ENCODE data around the gene HS1BP3. TPM values are rescaled to one million over a fixed set of nuclear protein-coding genes. Genes with fewer than 3 reads are reported as not detected.

Gene HS1BP3
- total RNA-seq, 2 experiments from 2014 or later = 10.1 to 10.4 TPM

- H3K9me3 Mint-ChIP-seq = peaks cover 6% of the 10 kb centered on the region
- H3K36me3 Mint-ChIP-seq = peaks cover 9% of the 10 kb centered on the region
- no peaks in the 10 kb centered on the region for H3K4me1 Mint-ChIP-seq (ENCODE audit: low read depth)
- POLR2A ChIA-PET = no interaction called here
- H3K27me3 Mint-ChIP-seq = no peaks in the 10 kb centered on the region
- H3K4me3 Mint-ChIP-seq = no peak overlapping the region
- CTCF ChIA-PET = interaction anchor here (0.6 to 1.0 kb wide), 3 partner anchors 38 to 195 kb away, joined by 3 to 7 read pairs (median 5); no protein-coding TSS in a partner anchor
- DNase-seq = no peak
- H3K27ac Mint-ChIP-seq = no peak overlapping the region
- intact Hi-C loops (cut with micrococcal nuclease) = no loop called here
These were observed 44.7 kb downstream of the HS1BP3 start for GRCh38 chr2:20606198-20606597.

GRCh38 chr2:20604951-20605381, 45.9 kb downstream of the HS1BP3 start:
- POLR2A ChIA-PET = no interaction called here
- CTCF ChIA-PET = no interaction called here
- Mint-ChIP-seq H3K27ac (no peak overlapping the region), H3K4me3 (no peak overlapping the region), H3K9me3 (peaks cover 6% of the 10 kb centered on the region), H3K36me3 (peaks cover 9% of the 10 kb centered on the region), H3K27me3 (no peaks in the 10 kb centered on the region), H3K4me1 (ENCODE audit: low read depth) (no peaks in the 10 kb centered on the region)
- intact Hi-C loops (cut with micrococcal nuclease) = no loop called here
- DNase-seq = no peak

GRCh38 chr2:20604401-20604911, 46.4 kb downstream of the HS1BP3 start:
- H3K27ac Mint-ChIP-seq = no peak overlapping the region
- peaks cover 9% of the 10 kb centered on the region for H3K36me3 Mint-ChIP-seq
- H3K27me3 Mint-ChIP-seq = no peaks in the 10 kb centered on the region
- intact Hi-C loops (cut with micrococcal nuclease) = no loop called here
- POLR2A ChIA-PET = no interaction called here
- no peaks in the 10 kb centered on the region for H3K4me1 Mint-ChIP-seq (ENCODE audit: low read depth)
- H3K9me3 Mint-ChIP-seq = peaks cover 6% of the 10 kb centered on the region
- DNase-seq = no peak
- no peak overlapping the region for H3K4me3 Mint-ChIP-seq
- CTCF ChIA-PET = no interaction called here

GRCh38 chr2:20603791-20604190, 47.1 kb downstream of the HS1BP3 start:
- CTCF ChIA-PET = no interaction called here
- DNase-seq = no peak
- POLR2A ChIA-PET = no interaction called here
- Mint-ChIP-seq H3K4me3 (no peak overlapping the region), H3K27me3 (no peaks in the 10 kb centered on the region), H3K27ac (no peak overlapping the region), H3K36me3 (peaks cover 6% of the 10 kb centered on the region), H3K9me3 (peaks cover 6% of the 10 kb centered on the region), H3K4me1 (ENCODE audit: low read depth) (no peaks in the 10 kb centered on the region)
- intact Hi-C loops (cut with micrococcal nuclease) = no loop called here

GRCh38 chr2:20602803-20603202, 48.1 kb downstream of the HS1BP3 start:
- Mint-ChIP-seq H3K4me1 (ENCODE audit: low read depth) (no peaks in the 10 kb centered on the region), H3K27me3 (no peaks in the 10 kb centered on the region), H3K27ac (no peak overlapping the region), H3K9me3 (peaks cover 3% of the 10 kb centered on the region), H3K36me3 (peaks cover 3% of the 10 kb centered on the region), H3K4me3 (no peak overlapping the region)
- POLR2A ChIA-PET = no interaction called here
- DNase-seq = no peak
- intact Hi-C loops (cut with micrococcal nuclease) = no loop called here
- CTCF ChIA-PET = interaction anchor here (0.9 kb wide), 1 partner anchor 28 kb away, joined by 3 read pairs; no protein-coding TSS in a partner anchor

- ChIA-PET CTCF (no interaction called here), POLR2A (no interaction called here)
- no peak overlapping the region for H3K27ac Mint-ChIP-seq
- DNase-seq = no peak
- no peaks in the 10 kb centered on the region for H3K27me3 Mint-ChIP-seq
- intact Hi-C loops (cut with micrococcal nuclease) = no loop called here
- no peaks in the 10 kb centered on the region for H3K36me3 Mint-ChIP-seq
- no peak overlapping the region for H3K4me3 Mint-ChIP-seq
- H3K4me1 Mint-ChIP-seq (ENCODE audit: low read depth) = peaks cover under 1% of the 10 kb centered on the region
- H3K9me3 Mint-ChIP-seq = no peaks in the 10 kb centered on the region
These were observed 50.1 kb downstream of the HS1BP3 start for GRCh38 chr2:20600756-20601325.

DNA sequence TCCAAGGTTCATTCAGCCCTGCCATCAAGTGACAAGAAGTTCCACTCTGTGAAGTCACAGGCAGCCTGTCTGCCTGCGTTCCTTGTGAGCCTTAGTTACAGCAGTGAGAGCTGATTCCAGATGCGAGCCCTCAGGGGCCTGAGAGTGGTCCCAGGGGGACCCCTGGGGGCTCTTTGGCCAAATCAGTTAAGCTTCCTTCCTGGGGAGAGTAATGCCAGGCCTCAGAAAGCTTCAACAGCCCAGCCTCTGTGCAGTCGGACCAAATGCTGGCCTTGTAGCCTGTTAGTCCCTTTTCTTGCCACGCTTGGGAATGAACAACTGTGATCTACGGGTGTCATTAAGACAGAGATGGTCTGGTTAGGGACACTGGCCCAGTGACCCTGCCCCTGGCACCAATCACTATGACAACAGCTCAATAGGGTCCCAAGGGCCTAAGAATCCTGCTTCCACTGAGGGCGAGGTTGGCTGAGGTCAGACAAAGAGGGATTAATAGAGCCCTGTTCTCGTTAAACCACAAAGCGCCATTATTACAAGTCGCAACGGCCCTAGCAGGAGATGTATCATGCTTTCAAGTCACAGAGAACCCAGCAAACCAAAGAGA, 50.9 kb downstream of the HS1BP3 start:
- Mint-ChIP-seq H3K9me3 (no peaks in the 10 kb centered on the region), H3K4me3 (no peak overlapping the region), H3K27me3 (no peaks in the 10 kb centered on the region), H3K27ac (no peak overlapping the region), H3K36me3 (no peaks in the 10 kb centered on the region), H3K4me1 (ENCODE audit: low read depth) (peaks cover 5% of the 10 kb centered on the region)
- POLR2A ChIA-PET = no interaction called here
- CTCF ChIA-PET = interaction anchor here (0.5 kb wide), 1 partner anchor 156 kb away, joined by 3 read pairs; no protein-coding TSS in a partner anchor
- DNase-seq = no peak
- intact Hi-C loops (cut with micrococcal nuclease) = no loop called here

DNA sequence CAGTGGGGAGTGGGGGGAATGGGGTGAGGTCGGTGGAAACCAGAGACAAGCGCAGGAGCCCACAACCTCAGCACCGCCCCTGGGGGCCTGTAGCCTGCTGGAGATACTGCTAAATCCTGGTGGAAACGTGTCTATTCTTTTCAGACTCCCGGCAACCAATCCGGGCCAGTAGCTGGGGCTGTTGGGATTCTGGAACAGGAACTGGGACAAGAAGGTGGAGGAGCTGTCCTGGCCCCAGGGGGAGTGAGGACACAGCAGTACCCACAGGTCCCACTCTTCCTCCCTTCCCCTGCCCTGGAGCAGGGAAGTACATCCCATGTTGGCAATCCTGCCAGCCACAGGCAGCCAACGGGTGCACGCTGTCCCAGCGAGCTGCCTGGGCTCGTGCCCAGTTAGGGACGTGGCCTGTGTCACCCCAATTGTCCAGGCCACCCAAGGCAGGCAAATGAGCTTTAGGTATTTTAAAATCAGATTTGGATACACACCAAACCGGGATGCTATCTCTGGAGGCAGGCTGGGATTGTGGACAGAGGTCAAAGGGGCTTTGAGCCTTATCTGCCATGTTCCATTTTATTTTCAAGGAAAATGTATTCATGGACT, 51.8 kb downstream of the HS1BP3 start:
- CTCF ChIA-PET = interaction anchor here (1.4 kb wide), 1 partner anchor 43 kb away, joined by 5 read pairs; no protein-coding TSS in a partner anchor
- Mint-ChIP-seq H3K27ac (no peak overlapping the region), H3K36me3 (no peaks in the 10 kb centered on the region), H3K4me1 (ENCODE audit: low read depth) (peaks cover 5% of the 10 kb centered on the region), H3K27me3 (no peaks in the 10 kb centered on the region), H3K4me3 (no peak overlapping the region), H3K9me3 (no peaks in the 10 kb centered on the region)
- POLR2A ChIA-PET = no interaction called here
- intact Hi-C loops (cut with micrococcal nuclease) = no loop called here
- no peak for DNase-seq

GRCh38 chr2:20597860-20598183, 53.1 kb downstream of the HS1BP3 start:
- intact Hi-C loops (cut with micrococcal nuclease) = no loop called here
- Mint-ChIP-seq H3K4me3 (no peak overlapping the region), H3K4me1 (ENCODE audit: low read depth) (peaks cover 5% of the 10 kb centered on the region), H3K9me3 (no peaks in the 10 kb centered on the region), H3K36me3 (no peaks in the 10 kb centered on the region), H3K27ac (no peak overlapping the region), H3K27me3 (no peaks in the 10 kb centered on the region)
- POLR2A ChIA-PET = no interaction called here
- DNase-seq = no peak
- CTCF ChIA-PET = no interaction called here

GRCh38 chr2:20596973-20597859, 53.7 kb downstream of the HS1BP3 start:
- peaks cover 5% of the 10 kb centered on the region for H3K4me1 Mint-ChIP-seq (ENCODE audit: low read depth)
- no peak overlapping the region for H3K27ac Mint-ChIP-seq
- no peaks in the 10 kb centered on the region for H3K9me3 Mint-ChIP-seq
- ChIA-PET POLR2A (no interaction called here), CTCF (interaction anchor here (0.5 to 2.1 kb wide), 3 partner anchors 9 to 153 kb away, joined by 3 to 7 read pairs (median 4); partner anchors contain the start of gene RHOB)
- H3K27me3 Mint-ChIP-seq = no peaks in the 10 kb centered on the region
- no peak overlapping the region for H3K4me3 Mint-ChIP-seq
- intact Hi-C loops (cut with micrococcal nuclease) = loop anchor here (1.0 kb wide), 1 partner anchor 21 kb away; no protein-coding TSS in a partner anchor
- H3K36me3 Mint-ChIP-seq = no peaks in the 10 kb centered on the region
- DNase-seq = no peak

GRCh38 chr2:20596193-20596972, 54.5 kb downstream of the HS1BP3 start:
- ChIA-PET POLR2A (interaction anchor here (0.9 kb wide), 1 partner anchor 149 kb away, joined by 5 read pairs; the partner anchor contains the start of gene RHOB), CTCF (interaction anchor here (0.5 to 2.1 kb wide), 4 partner anchors 8 to 153 kb away, joined by 3 to 7 read pairs (median 4); partner anchors contain the start of gene RHOB)
- no peak for DNase-seq
- H3K4me1 Mint-ChIP-seq (ENCODE audit: low read depth) = peaks cover 5% of the 10 kb centered on the region
- H3K9me3 Mint-ChIP-seq = no peaks in the 10 kb centered on the region
- intact Hi-C loops (cut with micrococcal nuclease) = loop anchor here (1.0 kb wide), 1 partner anchor 20 kb away; no protein-coding TSS in a partner anchor
- H3K27me3 Mint-ChIP-seq = no peaks in the 10 kb centered on the region
- H3K36me3 Mint-ChIP-seq = no peaks in the 10 kb centered on the region
- peak overlapping the region; percentile 79 for H3K27ac Mint-ChIP-seq
- H3K4me3 Mint-ChIP-seq = no peak overlapping the region
